HEK293 (cell line): ENCODE data around the gene MTG1.

Experiments
- BCL11B ChIP-seq: fragments of 450-650 bp; formaldehyde crosslinking; IDR thresholded peaks from 2 replicates; pipeline ENCODE4 v1.5.1; 2016; ENCODE audit warnings: low read depth, missing biosample characterization, missing genetic modification characterization
- GLI4 ChIP-seq: fragments of 450-650 bp; formaldehyde crosslinking; IDR thresholded peaks from 2 replicates; pipeline ENCODE4 v1.5.1; 2016; ENCODE audit warnings: missing biosample characterization, missing genetic modification characterization
- GLIS2 ChIP-seq: fragments of 450-650 bp; formaldehyde crosslinking; IDR thresholded peaks from 2 replicates; pipeline ENCODE4 v1.5.1; 2016; ENCODE audit warnings: missing biosample characterization, missing genetic modification characterization
- YY1 ChIP-seq: fragments of 450-650 bp; formaldehyde crosslinking; IDR thresholded peaks from 2 replicates; pipeline ENCODE4 v1.5.1; 2018; ENCODE audit warnings: missing biosample characterization, missing genetic modification characterization
- ZBTB7A ChIP-seq: fragments of 450-650 bp; formaldehyde crosslinking; IDR thresholded peaks from 2 replicates; pipeline ENCODE4 v1.5.1; 2016; ENCODE audit warnings: low read depth, missing biosample characterization, missing genetic modification characterization
- ZBTB8A ChIP-seq: fragments of 450-650 bp; formaldehyde crosslinking; IDR thresholded peaks from 2 replicates; pipeline ENCODE4 v1.5.1; 2016; ENCODE audit warnings: missing biosample characterization, missing genetic modification characterization
- ZNF155 ChIP-seq: fragments of 450-650 bp; formaldehyde crosslinking; IDR thresholded peaks from 2 replicates; pipeline ENCODE4 v1.5.1; 2016; ENCODE audit warnings: missing biosample characterization, missing genetic modification characterization
- ZNF223 ChIP-seq: fragments of 450-650 bp; formaldehyde crosslinking; IDR thresholded peaks from 2 replicates; pipeline ENCODE4 v1.5.1; 2016; ENCODE audit warnings: missing biosample characterization, missing genetic modification characterization
- ZNF423 ChIP-seq: fragments of 450-650 bp; formaldehyde crosslinking; IDR thresholded peaks from 2 replicates; pipeline ENCODE4 v1.5.1; 2016; ENCODE audit warnings: missing biosample characterization, missing genetic modification characterization
- ZNF426 ChIP-seq: fragments of 450-650 bp; formaldehyde crosslinking; IDR thresholded peaks from 2 replicates; pipeline ENCODE4 v1.5.1; 2017; ENCODE audit warnings: missing biosample characterization, missing genetic modification characterization, mild to moderate bottlenecking, inconsistent platforms, moderate library complexity
- ZNF521 ChIP-seq: fragments of 450-650 bp; formaldehyde crosslinking; IDR thresholded peaks from 2 replicates; pipeline ENCODE4 v1.5.1; 2017; ENCODE audit warnings: missing biosample characterization, mild to moderate bottlenecking, missing genetic modification characterization
- ZNF544 ChIP-seq: fragments of 450-650 bp; formaldehyde crosslinking; IDR thresholded peaks from 2 replicates; pipeline ENCODE4 v1.5.0; 2017; ENCODE audit warnings: missing biosample characterization, missing genetic modification characterization
- ZNF560 ChIP-seq: fragments of 450-650 bp; formaldehyde crosslinking; IDR thresholded peaks from 2 replicates; pipeline ENCODE4 v1.5.1; 2017; ENCODE audit warnings: missing biosample characterization, missing genetic modification characterization, borderline replicate concordance
- ZNF610 ChIP-seq: fragments of 450-650 bp; formaldehyde crosslinking; IDR thresholded peaks from 2 replicates; pipeline ENCODE4 v1.5.1; 2016; ENCODE audit warnings: missing biosample characterization, missing genetic modification characterization, borderline replicate concordance
- ZNF660 ChIP-seq: fragments of 450-650 bp; IDR thresholded peaks from 2 replicates; pipeline ENCODE4 v1.5.1; 2018; ENCODE audit warnings: missing biosample characterization, mild to moderate bottlenecking, missing genetic modification characterization
- ZNF677 ChIP-seq: fragments of 450-650 bp; IDR thresholded peaks from 2 replicates; pipeline ENCODE4 v1.5.0; 2018; ENCODE audit warnings: missing biosample characterization, mild to moderate bottlenecking, missing genetic modification characterization, moderate library complexity
- ZNF701 ChIP-seq: fragments of 450-650 bp; formaldehyde crosslinking; IDR thresholded peaks from 2 replicates; pipeline ENCODE4 v1.5.1; 2016; ENCODE audit warnings: missing biosample characterization, missing genetic modification characterization
- ZNF768 ChIP-seq: fragments of 450-650 bp; formaldehyde crosslinking; IDR thresholded peaks from 2 replicates; pipeline ENCODE4 v1.5.1; 2018; ENCODE audit warnings: missing biosample characterization, mild to moderate bottlenecking, missing genetic modification characterization
- ZXDB ChIP-seq: fragments of 450-650 bp; formaldehyde crosslinking; IDR thresholded peaks from 2 replicates; pipeline ENCODE4 v1.5.1; 2016; ENCODE audit warnings: missing biosample characterization, missing genetic modification characterization
- TF ChIP-seq, protein P1 (sequence below): fragments of 450-650 bp; formaldehyde crosslinking; IDR thresholded peaks from 2 replicates; pipeline ENCODE4 v1.5.0; 2017; ENCODE audit warnings: missing biosample characterization, missing genetic modification characterization, borderline replicate concordance
- TF ChIP-seq, protein P2 (sequence below): fragments of 450-650 bp; formaldehyde crosslinking; IDR thresholded peaks from 2 replicates; pipeline ENCODE4 v1.5.1; 2016; ENCODE audit warnings: missing biosample characterization, missing genetic modification characterization
- TF ChIP-seq, protein P3 (sequence below): fragments of 450-650 bp; formaldehyde crosslinking; IDR thresholded peaks from 2 replicates; pipeline ENCODE4 v1.5.1; 2016; ENCODE audit warnings: missing biosample characterization, missing genetic modification characterization
- TF ChIP-seq, protein P4 (sequence below): fragments of 450-650 bp; formaldehyde crosslinking; IDR thresholded peaks from 2 replicates; pipeline ENCODE4 v1.5.1; 2016; ENCODE audit warnings: missing biosample characterization, missing genetic modification characterization
- TF ChIP-seq, protein P5 (sequence below): fragments of 450-650 bp; formaldehyde crosslinking; IDR thresholded peaks from 2 replicates; pipeline ENCODE4 v1.5.1; 2016; ENCODE audit warnings: missing biosample characterization, missing genetic modification characterization, borderline replicate concordance
- TF ChIP-seq, protein P6 (sequence below): fragments of 450-650 bp; IDR thresholded peaks from 2 replicates; pipeline ENCODE4 v1.5.1; 2018; ENCODE audit warnings: missing biosample characterization, missing genetic modification characterization
- TF ChIP-seq, protein P7 (sequence below): fragments of 450-650 bp; formaldehyde crosslinking; IDR thresholded peaks from 2 replicates; pipeline ENCODE4 v1.5.1; 2016; ENCODE audit warnings: missing biosample characterization, missing genetic modification characterization

MTG1 gene

DNA sequence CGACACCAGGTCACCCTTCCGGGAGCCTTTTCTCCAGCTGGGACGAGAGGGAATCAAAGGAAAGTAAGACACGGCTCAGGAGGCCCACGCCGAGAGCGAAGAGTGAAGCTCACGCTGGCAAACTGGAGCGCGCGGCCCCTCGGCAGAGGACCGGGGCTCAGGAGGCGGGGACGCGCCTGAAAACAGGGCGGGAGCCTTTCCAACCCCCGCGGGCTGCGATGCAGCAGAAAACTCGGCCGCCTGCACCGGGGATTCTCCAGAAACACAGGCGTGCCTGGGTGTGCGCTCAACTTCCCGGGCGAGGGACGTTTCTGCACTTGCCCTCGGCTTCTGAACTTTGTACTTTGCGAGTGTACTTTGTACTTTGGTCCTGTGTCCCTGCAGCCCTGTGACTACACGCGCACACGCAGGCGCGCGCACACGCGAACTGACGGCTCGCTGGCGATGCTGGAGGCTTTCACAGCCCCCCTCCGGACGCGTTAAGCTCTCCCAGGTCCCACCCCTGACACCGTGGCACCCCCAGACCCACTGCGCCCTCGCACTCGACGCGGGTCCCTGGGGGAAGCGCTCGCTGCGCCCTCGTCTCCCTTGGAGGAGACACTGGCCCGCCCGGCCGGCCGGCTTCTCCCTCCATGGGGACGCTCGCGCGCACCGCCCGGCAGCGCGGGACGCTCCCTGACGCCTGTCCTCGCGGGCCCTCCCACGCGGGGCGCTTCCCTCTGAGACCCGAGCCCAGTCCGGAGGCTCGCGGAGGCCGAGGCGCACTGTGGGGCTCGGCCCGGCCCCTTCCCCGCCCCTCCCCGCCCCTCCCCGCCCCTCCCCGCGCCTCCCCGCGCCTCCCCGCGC lies 15.5 kb upstream of the MTG1 start (continued):
- TF ChIP-seq, protein P1, sequence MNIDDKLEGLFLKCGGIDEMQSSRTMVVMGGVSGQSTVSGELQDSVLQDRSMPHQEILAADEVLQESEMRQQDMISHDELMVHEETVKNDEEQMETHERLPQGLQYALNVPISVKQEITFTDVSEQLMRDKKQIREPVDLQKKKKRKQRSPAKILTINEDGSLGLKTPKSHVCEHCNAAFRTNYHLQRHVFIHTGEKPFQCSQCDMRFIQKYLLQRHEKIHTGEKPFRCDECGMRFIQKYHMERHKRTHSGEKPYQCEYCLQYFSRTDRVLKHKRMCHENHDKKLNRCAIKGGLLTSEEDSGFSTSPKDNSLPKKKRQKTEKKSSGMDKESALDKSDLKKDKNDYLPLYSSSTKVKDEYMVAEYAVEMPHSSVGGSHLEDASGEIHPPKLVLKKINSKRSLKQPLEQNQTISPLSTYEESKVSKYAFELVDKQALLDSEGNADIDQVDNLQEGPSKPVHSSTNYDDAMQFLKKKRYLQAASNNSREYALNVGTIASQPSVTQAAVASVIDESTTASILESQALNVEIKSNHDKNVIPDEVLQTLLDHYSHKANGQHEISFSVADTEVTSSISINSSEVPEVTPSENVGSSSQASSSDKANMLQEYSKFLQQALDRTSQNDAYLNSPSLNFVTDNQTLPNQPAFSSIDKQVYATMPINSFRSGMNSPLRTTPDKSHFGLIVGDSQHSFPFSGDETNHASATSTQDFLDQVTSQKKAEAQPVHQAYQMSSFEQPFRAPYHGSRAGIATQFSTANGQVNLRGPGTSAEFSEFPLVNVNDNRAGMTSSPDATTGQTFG: no peak
- TF ChIP-seq ZNF677 (tag by site-specific recombination) (no peak), ZNF155 (tag by site-specific recombination) (no peak), ZNF544 (tag by site-specific recombination) (no peak), YY1 (tag by site-specific recombination) (no peak), ZBTB7A (tag by site-specific recombination) (0 out of 2 replicates have a peak, but pooled peaks have one; percentile 54), GLI4 (tag by site-specific recombination) (no peak), ZNF521 (tag by site-specific recombination) (no peak), ZNF701 (tag by site-specific recombination) (no peak), ZNF768 (tag by site-specific recombination) (no peak), GLIS2 (peak; percentile 71), ZNF610 (tag by site-specific recombination) (no peak), ZBTB8A (peak; percentile 88), ZNF423 (0 out of 2 replicates have a peak, but pooled peaks have one; percentile 25), ZNF223 (tag by site-specific recombination) (no peak), BCL11B (tag by site-specific recombination) (no peak), ZNF660 (tag by site-specific recombination) (no peak; the same call in 1 of the 2 replicates), ZXDB (tag by site-specific recombination) (no peak), ZNF560 (tag by site-specific recombination) (no peak), ZNF426 (tag by site-specific recombination) (no peak)
- TF ChIP-seq, protein P2, sequence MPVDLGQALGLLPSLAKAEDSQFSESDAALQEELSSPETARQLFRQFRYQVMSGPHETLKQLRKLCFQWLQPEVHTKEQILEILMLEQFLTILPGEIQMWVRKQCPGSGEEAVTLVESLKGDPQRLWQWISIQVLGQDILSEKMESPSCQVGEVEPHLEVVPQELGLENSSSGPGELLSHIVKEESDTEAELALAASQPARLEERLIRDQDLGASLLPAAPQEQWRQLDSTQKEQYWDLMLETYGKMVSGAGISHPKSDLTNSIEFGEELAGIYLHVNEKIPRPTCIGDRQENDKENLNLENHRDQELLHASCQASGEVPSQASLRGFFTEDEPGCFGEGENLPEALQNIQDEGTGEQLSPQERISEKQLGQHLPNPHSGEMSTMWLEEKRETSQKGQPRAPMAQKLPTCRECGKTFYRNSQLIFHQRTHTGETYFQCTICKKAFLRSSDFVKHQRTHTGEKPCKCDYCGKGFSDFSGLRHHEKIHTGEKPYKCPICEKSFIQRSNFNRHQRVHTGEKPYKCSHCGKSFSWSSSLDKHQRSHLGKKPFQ (tag by site-specific recombination): no peak
- TF ChIP-seq, protein P3, sequence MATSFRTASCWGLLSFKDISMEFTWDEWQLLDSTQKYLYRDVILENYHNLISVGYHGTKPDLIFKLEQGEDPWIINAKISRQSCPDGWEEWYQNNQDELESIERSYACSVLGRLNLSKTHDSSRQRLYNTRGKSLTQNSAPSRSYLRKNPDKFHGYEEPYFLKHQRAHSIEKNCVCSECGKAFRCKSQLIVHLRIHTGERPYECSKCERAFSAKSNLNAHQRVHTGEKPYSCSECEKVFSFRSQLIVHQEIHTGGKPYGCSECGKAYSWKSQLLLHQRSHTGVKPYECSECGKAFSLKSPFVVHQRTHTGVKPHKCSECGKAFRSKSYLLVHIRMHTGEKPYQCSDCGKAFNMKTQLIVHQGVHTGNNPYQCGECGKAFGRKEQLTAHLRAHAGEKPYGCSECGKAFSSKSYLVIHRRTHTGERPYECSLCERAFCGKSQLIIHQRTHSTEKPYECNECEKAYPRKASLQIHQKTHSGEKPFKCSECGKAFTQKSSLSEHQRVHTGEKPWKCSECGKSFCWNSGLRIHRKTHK (tag by site-specific recombination): no peak
- TF ChIP-seq, protein P4, sequence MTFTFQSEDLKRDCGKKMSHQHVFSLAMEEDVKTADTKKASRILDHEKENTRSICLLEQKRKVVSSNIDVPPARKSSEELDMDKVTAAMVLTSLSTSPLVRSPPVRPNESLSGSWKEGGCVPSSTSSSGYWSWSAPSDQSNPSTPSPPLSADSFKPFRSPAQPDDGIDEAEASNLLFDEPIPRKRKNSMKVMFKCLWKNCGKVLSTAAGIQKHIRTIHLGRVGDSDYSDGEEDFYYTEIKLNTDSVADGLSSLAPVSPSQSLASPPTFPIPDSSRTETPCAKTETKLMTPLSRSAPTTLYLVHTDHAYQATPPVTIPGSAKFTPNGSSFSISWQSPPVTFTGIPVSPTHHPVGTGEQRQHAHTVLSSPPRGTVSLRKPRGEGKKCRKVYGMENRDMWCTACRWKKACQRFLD (tag by site-specific recombination): peak; percentile 54; the same call in 1 of the 2 replicates
- TF ChIP-seq, protein P5, sequence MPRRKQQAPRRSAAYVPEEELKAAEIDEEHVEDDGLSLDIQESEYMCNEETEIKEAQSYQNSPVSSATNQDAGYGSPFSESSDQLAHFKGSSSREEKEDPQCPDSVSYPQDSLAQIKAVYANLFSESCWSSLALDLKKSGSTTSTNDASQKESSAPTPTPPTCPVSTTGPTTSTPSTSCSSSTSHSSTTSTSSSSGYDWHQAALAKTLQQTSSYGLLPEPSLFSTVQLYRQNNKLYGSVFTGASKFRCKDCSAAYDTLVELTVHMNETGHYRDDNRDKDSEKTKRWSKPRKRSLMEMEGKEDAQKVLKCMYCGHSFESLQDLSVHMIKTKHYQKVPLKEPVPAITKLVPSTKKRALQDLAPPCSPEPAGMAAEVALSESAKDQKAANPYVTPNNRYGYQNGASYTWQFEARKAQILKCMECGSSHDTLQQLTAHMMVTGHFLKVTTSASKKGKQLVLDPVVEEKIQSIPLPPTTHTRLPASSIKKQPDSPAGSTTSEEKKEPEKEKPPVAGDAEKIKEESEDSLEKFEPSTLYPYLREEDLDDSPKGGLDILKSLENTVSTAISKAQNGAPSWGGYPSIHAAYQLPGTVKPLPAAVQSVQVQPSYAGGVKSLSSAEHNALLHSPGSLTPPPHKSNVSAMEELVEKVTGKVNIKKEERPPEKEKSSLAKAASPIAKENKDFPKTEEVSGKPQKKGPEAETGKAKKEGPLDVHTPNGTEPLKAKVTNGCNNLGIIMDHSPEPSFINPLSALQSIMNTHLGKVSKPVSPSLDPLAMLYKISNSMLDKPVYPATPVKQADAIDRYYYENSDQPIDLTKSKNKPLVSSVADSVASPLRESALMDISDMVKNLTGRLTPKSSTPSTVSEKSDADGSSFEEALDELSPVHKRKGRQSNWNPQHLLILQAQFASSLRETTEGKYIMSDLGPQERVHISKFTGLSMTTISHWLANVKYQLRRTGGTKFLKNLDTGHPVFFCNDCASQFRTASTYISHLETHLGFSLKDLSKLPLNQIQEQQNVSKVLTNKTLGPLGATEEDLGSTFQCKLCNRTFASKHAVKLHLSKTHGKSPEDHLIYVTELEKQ (tag by site-specific recombination): no peak
- TF ChIP-seq, protein P6, sequence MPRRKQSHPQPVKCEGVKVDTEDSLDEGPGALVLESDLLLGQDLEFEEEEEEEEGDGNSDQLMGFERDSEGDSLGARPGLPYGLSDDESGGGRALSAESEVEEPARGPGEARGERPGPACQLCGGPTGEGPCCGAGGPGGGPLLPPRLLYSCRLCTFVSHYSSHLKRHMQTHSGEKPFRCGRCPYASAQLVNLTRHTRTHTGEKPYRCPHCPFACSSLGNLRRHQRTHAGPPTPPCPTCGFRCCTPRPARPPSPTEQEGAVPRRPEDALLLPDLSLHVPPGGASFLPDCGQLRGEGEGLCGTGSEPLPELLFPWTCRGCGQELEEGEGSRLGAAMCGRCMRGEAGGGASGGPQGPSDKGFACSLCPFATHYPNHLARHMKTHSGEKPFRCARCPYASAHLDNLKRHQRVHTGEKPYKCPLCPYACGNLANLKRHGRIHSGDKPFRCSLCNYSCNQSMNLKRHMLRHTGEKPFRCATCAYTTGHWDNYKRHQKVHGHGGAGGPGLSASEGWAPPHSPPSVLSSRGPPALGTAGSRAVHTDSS (tag by site-specific recombination): no peak
- TF ChIP-seq, protein P7, sequence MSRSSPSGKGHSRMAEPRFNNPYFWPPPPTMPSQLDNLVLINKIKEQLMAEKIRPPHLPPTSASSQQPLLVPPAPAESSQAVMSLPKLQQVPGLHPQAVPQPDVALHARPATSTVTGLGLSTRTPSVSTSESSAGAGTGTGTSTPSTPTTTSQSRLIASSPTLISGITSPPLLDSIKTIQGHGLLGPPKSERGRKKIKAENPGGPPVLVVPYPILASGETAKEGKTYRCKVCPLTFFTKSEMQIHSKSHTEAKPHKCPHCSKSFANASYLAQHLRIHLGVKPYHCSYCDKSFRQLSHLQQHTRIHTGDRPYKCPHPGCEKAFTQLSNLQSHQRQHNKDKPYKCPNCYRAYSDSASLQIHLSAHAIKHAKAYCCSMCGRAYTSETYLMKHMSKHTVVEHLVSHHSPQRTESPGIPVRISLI (tag by site-specific recombination): no peak
